ENCODE results near the gene MOCOS.

GRCh38 chr18:36303211-36303844, 116.0 kb downstream of the MOCOS start:
- no peak for TF ChIP-seq ZNF707 (tag by site-specific recombination; IDR thresholded peaks at IDR 0.05)
- no peak for TF ChIP-seq CTCF (tag by site-specific recombination; IDR thresholded peaks at IDR 0.05)
